Adipose tissue (tissue), 3 donors: ENCODE results near the gene FBRSL1. TPM values are rescaled to one million over a fixed set of nuclear protein-coding genes. Genes with fewer than 3 reads are reported as not detected.

Experiments used
- H3K27ac ChIP-seq: one replicate; pipeline ENCODE4 v1.5.1; 2013; ENCODE audit warnings: low read depth, low read length
- WGBS, 3 donors: extraction: QIAGEN DNeasy Blood & Tissue Kit; methylation state at CpG; one replicate each; pipeline ENCODE4 v1.1.7; 2013; 5-methylcytosine and 5-hydroxymethylcytosine counted together
- polyA plus RNA-seq, 3 donors: library from polyadenylated mRNA; stranded (reverse); fragments of 200-250 nt; gene quantifications; one replicate each; pipeline ENCODE4 v1.2.3, GENCODE V29; 2013
- donor health status: healthy with polysubstance abuse.
- donor health status: Bipolar disorder and iron deficiency.
- donor health status: healthy.

FBRSL1 gene
- polyA plus RNA-seq, 3 donors, result 14.7 to 26.9 (median 20.5) TPM

DNA sequence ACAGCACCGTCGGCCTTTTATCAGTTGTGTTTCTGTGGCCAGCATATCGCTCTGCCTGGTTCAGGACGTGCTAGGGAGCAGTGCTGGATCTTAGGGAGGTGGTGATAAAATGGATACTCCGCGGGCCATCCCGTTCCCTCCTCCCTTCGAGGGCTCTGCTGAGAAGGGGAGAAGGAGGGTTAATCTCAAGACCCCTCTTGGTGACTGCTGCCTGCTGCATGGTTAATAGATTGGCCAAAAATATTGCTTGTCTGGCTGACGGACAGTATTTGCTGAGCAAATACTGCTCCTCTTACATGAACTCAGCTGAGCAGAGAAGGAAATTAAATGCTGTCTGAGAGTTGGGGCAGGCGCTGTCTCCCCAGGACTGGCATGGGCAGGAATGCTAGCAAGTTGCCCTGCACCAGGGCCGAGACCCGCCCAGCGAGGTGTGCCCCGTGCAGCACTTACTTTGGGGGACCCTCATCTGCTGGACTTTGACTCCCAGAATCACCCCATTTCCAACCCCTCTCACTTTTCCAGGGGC lies 1.2 kb downstream of the FBRSL1 start:
- no peak overlapping the region for H3K27ac ChIP-seq
- 12 to 32% (median 29%) methylated on average over 14 of the region's 14 CpGs for WGBS, 3 donors

DNA sequence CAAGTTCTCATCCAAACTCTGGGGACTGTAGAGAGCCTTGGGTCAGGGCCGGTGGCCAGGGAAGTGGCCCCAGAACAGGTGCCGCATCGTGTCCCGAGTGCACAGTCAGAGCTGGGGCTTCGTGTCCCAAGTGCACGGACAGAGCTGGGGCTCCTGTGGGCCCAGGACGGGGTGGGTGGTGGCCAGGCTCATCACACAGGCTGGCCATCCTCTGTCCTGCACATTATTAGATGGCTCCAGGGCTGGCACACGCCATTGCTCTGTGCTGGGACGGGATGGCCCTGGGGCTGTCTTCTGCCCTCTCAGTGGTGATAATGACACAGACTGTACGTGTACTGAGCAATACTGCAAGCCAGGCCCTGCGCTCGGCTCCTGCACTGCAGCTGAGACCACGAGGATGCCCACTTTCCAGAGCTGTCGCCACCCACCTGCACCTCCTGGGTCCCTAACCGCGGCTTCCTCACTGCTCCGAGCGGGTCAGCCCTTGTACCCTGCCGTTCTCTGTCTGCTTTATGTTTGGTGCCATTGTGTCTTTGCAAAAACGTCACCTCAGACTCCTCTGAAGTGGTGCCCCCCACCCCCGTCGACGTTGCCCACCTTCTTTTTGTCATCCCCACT lies 1.9 kb downstream of the FBRSL1 start:
- no peak overlapping the region for H3K27ac ChIP-seq
- 36 to 78% (median 70%) methylated on average over 23 of the region's 23 CpGs for WGBS, 3 donors

DNA sequence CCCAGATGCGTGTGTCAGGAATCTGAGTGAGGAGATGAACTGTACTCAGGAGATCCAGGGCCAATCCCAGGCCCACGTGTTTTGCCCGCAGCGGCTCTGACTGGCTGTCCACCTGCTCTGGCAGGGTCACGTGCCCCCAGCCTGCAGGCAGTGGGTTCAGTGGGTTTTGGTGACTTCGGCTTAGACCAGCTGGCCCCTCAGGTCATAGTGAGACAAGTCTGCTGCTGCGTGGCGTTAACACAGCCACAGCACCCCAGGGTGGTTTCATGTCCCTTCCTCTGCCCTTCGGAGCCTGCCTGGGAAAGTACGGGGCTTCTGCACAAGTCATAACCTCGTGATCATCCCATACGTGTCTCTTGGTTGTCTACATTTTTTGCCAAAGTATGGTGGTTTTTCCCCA lies 2.6 kb downstream of the FBRSL1 start:
- no peak overlapping the region for H3K27ac ChIP-seq
- 41 to 83% (median 79%) methylated on average over 12 of the region's 12 CpGs for WGBS, 3 donors

DNA sequence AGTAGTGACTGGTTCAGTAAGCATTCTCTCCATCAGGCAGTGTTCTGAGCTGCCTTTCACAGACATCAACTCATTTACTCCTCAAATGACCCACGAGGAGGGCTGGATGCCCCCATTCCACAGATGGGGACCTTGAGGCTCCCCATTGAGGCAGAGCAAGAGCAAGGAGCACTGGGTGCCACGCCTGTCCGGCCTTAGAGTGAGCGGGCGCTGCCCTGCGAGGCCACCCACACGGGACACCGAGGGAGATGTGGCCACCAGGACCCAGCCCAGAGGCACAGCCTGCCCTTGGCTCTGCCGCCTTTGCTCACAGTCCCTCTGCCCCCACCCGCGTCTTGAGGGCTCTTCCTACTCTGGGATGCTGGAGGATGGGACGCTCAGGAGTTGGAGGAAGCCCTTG lies 3.0 kb downstream of the FBRSL1 start:
- H3K27ac ChIP-seq, result no peak overlapping the region
- 49 to 86% (median 80%) methylated on average over 12 of the region's 12 CpGs for WGBS, 3 donors

DNA sequence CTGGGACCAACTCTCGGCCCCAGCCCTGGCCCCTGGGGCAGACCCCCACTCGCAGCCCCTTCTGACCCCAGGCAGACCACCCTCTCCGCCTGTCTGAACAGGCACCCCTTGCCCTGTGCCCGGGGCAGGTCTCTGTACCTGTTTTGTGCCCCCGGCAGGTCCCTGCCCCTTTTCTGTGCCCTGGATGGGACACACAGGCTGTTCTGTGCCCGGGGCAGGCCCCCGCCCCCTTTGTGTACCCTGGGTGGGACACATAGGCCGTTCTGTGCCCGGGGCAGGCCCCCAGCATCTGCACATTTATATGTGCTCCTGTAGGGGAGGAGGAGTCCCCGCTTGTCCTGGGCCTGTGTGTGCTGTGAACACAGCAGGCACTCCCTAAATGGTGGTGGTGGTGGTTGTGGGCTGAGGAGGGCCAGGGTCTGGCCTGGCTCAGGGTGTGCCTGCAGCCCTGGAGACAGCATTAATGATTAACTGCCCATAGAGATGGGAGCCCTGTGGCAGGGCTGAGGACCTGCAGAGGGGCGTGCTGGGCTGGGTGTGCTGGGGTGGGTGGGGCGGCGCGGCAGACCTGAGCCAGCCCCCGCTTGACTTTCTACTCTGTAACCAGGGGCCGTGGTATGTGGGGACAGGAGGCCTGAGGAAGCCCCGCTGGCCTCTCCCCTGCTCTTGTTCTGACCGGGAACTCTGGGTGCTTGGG lies 3.7 kb downstream of the FBRSL1 start:
- no peak overlapping the region for H3K27ac ChIP-seq
- 43 to 86% (median 80%) methylated on average over 14 to 18 of the region's 18 CpGs for WGBS, 3 donors

DNA sequence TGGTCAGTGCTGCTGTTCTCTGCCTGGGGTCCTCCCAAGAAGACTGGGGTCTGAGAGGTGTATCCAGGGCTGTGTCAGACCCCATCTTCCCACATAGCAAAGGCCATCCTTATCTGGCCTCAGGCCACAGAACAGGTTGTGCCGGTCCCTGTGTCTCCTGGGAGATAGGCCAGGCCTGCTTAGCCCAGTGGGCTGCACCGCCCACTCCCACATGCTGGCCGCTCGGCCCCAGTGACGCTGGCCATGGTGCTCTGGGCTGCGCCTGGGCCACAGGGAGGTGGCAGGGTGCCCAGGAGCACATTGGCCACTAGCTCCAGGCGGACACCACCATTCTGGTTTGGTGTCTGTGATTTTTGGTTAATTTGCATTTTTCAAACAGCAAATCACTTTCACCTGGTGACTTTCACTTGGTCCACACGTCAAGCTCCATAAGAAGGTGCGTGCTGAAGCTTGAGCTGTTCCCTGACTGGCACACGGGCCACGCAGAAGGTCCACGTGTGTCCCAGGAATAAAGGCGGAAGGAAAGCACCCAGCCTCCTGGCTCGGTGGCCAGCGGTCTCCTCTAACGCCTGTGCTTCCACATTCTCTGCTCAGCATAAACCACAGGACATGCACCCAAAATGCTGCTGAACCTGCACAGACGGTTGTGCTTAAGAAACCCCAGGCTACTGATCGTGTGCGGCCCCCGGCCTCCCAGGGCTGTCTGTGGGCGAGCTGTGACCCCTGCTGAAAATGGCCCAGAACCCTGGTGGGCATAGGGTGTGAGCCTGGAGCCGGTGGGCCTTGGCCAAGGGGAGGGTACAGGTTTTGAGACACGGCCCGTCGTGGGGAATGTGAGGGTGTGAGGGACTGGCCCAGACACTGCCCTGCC lies 4.6 kb downstream of the FBRSL1 start:
- H3K27ac ChIP-seq, result no peak overlapping the region
- WGBS, 3 donors, result 30 to 68% (median 65%) methylated on average over 24 to 25 of the region's 25 CpGs

DNA sequence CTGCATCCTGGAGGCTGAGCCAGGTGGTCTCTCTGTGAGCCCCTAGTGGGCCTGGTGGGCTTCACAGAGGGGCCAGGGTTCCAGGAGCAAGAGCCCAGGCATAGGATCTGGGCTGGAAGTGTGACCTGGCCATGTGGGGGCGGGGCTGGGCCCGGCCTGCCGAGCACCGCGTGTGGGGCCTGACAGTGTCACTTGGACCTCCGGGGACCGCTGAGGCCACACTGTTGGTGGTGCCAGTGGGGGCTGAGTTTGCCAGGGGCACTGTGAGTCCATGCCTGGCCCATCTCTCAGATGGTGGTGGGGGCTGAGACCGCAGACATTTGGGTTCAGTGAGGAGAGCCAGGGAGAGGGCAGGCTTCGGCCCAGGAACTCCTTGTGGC lies 5.2 kb downstream of the FBRSL1 start:
- no peak overlapping the region for H3K27ac ChIP-seq
- WGBS, 3 donors, result 50 to 71% (median 69%) methylated on average over 9 of the region's 9 CpGs

DNA sequence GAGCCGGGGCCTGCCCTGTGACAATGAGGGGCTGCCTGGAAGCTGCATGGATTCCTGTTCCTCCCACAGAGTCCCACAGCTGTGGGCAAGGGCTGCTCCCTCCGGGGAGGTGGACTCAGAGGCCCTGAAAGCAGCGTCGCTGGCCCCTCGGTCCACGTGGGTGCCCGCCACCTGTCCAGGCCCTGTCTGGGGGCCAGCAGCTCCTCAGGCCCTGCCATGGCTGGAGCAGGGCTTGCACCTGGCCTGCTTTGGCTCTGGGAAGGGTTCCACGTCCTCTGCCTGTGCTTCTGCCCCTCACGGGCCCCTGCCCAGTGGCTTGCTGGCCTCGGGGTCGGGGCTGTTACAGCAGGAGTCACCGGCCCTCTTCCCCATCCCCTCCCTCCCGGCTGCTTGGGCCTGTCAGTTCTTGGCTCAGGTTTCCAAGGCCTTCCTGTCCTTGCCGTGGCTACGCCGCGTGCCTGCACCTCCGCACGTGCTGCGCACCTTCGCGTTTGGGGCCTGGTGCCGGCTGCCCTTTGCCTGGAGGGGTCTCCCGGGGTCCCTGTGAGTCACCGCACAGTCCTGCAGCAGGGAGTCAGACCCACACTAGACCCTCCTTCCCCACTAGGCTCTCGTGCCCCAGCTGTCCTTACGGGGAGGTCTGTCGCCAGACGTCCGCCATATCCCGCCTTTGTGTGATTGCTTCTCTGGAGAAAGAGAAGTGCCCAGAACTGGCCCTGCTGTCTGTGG lies 5.8 kb downstream of the FBRSL1 start:
- 51 to 71% (median 68%) methylated on average over 29 to 31 of the region's 31 CpGs for WGBS, 3 donors
- H3K27ac ChIP-seq, result no peak overlapping the region

DNA sequence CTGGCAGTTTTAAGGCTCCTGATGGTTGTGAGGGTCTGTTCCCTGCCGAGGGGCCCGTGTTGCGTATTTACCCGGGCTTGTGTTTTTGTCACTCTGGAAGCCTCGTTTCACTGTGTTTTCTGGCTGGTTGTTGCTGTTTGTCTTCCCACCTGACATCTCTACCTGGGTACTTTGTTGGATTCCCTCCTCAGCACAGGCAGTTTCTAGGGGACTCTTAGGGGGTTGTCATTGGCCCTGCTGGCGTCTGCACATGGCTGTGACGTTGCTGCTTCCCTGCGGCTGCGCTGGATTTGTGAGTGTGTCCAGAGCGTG lies 6.4 kb downstream of the FBRSL1 start:
- 77 to 82% (median 81%) methylated on average over 10 of the region's 10 CpGs for WGBS, 3 donors
- no peak overlapping the region for H3K27ac ChIP-seq

DNA sequence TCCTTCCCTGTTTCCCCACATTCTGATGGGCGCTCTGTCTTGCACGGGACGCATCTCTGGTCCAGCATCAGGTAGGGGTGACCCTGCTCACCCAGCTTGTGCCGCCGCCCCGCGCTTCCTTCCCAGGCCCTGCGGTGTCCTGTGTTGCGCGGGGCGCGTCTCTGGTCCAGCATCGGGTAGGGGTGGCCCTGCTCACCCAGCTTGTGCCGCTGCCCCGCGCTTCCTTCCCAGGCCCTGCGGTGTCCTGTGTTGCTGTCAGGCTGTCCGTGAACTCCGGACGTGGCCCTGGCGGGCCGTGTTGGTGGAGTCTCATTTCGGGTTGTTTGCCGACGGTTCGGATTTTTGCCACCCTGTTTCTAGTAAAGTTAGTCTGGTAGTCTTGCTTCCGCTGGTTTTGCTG lies 6.8 kb downstream of the FBRSL1 start:
- WGBS, 3 donors, result 92 to 94% (median 93%) methylated on average over 21 to 27 of the region's 27 CpGs
- no peak overlapping the region for H3K27ac ChIP-seq

DNA sequence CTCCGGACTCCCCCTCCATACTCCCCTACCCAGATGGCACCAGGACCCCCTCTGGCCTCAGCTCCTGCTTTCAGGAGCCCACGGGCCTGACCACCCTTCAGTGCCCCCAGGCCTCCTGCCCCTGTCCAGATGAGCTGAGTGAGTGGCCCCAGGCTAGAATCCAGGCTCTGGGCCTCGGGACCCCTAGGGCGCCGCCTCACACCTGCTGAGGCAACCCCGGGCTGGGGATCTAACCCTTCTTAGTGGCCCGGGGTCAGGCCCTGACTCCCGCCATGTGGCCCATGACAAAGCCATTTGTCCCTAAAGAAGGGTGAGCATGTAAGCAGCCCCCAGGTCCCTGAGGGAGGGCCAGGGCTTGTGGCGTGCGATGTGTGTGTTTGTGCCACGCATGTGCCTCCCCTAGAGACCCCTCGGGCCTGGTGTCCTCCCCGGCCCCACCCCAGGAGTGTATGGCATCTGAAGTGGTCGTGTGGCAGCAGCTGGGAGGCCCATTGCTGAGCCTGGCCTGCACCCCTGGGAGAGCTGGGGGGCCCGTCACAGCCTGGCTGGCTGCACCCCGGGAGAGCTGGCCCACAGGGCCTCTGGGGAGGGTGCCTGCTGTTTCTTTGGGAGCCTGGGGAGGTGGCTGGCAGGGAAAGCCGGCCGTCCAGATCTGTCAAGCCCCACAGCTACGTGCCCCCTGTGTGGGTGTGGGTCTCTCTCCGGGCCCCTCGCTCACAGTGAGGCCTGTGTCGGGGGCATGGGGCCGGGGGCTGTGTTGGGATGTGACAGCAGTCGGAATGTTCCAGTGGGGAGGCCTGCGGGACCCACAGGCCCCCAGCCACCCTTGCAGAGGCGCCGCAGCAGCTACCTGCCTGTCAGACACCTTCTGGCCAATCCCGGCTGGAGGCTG lies 7.8 kb downstream of the FBRSL1 start:
- WGBS, 3 donors, result 81 to 86% (median 84%) methylated on average over 23 to 28 of the region's 28 CpGs

DNA sequence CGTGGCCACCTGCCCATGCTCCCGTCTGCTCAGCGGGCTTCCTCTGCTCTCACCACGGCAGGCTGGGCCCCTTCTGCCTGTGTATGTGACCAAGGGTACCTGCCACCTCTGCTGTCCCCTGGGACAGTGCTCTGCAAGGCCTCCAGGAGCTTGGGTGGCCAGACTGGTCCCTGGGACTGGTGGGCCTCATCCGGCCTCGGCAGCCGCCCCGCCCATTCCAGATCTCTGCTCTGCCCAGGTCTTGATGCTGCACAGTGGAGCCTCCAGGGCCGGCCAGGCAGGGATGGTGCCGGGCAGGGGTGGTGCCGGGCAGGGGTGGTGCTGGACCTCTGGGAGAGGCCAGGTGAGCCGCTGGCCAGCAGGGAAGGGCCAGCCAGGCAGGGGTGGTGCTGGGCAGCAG lies 9.0 kb downstream of the FBRSL1 start:
- H3K27ac ChIP-seq, result no peak overlapping the region
- 77 to 92% (median 84%) methylated on average over 12 of the region's 12 CpGs for WGBS, 3 donors

More for the DNA sequence above, 7.8 kb downstream of the FBRSL1 start:
- H3K27ac ChIP-seq, result no peak overlapping the region

DNA sequence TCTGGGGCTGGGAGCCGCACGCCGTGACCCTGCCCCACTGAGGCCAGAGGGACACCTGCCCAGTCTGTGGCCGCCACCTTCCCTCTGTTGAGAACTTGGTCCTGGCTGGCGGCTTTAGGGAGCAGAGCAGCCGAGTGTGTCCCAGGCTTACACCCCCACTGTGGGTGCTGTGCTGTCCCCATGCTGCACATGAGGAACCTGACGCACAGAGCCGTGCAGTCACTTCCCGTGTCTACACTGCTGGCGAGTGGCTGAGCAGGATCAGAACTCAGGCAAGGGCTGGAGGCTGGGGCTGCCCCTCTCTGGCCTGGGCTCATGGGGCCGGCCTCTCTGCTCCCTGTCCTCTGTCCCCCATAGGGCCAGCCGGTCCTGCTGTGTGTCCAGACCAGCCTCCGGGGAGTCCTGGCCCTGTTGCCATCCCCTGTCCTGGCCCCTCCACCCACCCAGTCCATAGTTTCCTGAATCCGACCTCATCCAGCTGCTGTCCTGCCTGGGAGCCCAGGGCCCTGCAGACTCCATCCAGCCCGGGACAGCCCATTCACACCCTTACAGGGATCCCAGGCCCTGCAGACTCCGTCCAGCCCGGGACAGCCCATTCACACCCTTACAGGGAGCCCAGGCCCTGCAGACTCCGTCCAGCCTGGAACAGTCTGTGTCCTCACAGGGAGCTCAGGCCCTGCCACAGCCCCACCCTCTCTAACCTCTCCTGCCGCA lies 10.3 kb downstream of the FBRSL1 start:
- 72 to 77% (median 73%) methylated on average over 18 to 19 of the region's 19 CpGs for WGBS, 3 donors
- no peak overlapping the region for H3K27ac ChIP-seq

DNA sequence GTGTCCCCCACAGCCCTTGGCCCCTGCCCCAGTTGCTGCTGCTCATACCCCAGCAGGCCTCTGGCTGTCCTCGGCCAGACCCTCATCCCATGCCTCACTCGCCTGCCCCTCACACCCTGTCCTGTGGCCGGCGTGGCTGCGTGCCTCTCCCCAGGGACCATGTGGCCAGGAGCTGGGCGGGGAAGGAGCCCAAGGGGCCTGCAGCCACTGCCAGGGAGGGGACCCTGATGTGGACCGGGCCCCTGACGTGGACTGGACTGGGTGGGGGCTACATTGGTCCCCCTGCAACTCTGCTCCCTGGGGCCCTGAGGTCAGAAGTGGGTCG lies 10.9 kb downstream of the FBRSL1 start:
- no peak overlapping the region for H3K27ac ChIP-seq
- 68 to 84% (median 82%) methylated on average over 6 to 9 of the region's 9 CpGs for WGBS, 3 donors

DNA sequence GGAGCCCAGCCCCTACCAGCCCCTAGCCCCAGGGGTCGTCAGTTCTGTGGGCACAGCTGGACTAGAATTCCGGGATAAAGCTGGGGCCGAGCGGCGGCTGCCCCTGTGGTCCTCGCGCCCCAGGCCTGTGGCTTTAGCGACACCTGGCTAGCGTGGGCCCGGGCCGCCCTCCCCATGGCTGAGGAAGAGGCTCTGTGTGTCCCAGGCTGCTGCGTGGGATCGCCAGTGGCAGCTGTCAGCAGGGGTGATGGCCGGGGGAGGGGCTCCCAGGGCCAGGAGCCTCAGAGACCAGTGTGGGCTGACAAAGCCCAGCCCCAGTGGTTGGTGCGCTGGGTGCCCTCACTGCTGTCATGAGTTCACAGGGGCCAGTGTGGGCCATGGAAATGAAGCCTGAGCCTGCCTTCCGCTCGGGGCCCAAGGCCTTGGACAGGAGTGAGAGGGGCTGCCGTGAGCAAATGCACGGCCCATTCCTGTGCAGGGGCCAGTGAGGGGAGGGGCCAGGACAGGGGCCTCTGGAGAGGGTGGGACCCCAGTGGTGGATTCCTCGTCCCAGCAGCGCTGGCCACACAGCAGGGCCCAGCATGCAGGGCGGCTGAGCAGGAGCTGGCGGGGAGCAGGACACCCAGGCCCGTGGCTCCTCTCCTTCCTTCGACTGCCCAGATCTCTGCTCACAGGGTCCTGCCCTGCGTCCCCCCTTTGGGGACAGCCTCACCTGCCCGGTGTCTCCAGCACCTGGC lies 11.4 kb downstream of the FBRSL1 start:
- H3K27ac ChIP-seq, result no peak overlapping the region
- 64 to 88% (median 87%) methylated on average over 25 to 27 of the region's 27 CpGs for WGBS, 3 donors

DNA sequence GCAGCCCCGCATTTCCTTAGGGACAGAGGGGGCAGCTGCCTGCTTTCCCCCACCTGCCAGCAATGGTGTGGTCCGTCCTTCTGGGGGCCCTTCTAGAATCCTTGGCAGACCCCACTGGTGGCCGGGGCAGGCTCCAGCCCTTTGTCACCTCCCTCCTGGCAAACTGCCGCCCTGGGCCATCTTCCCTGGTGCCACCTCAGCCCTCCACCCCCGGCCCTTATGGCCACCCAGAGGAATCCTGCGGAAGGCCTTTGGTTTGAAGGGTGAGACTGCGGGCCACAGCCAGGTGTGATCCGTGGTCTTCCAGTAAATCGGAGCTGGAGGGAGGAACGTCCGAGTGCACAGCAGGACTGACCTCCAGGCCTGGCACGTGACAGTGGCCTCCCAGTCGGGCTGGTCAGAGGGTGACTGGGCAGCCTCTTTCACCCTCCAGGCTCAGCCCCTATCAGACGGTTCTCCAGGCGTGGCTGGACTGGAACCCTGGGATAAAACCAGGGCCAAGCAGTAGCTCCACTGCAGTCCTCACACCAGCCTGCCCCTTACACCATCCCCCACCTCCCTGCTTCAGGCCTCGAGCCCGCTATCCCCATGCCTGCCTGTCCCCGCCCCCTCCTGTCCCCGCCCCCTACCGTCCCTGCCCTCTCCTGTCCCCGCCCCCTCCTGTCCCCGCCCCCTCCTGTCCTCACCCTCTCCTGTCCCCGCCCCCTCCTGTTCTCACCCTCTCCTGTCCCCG lies 12.4 kb downstream of the FBRSL1 start:
- 54 to 81% (median 78%) methylated on average over 21 to 24 of the region's 24 CpGs for WGBS, 3 donors
- H3K27ac ChIP-seq, result no peak overlapping the region
